GM19395 (cell line): ENCODE results near the gene CCNYL1.

Experiments
- ATAC-seq: cut with Tn5 transposase; IDR thresholded peaks from one replicate; pipeline ENCODE4 v1.9.1; 2021; ENCODE audit warnings: mild to moderate bottlenecking, moderate library complexity; ENCODE audit not compliant: unreplicated experiment

CCNYL1 gene

DNA sequence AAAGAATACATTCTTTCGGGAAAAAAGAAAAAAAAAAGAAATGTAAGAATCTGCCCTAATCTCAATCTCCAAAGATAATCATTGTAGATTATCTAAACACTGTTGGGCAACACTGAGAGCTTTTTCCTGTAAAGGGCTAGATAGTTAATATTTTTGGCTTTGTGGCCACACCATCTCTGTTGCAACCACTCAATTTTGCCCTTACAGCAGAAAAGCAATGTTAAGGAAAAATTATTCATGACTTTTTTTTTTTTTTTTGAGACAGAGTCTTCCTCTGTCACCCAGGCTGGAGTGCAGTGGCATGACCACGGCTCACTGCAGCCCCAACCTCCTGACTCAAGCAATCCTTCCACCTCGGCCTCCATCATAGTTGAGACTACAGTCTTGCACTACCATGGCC is 75.6 kb downstream of the CCNYL1 start:
- no peak for ATAC-seq

DNA sequence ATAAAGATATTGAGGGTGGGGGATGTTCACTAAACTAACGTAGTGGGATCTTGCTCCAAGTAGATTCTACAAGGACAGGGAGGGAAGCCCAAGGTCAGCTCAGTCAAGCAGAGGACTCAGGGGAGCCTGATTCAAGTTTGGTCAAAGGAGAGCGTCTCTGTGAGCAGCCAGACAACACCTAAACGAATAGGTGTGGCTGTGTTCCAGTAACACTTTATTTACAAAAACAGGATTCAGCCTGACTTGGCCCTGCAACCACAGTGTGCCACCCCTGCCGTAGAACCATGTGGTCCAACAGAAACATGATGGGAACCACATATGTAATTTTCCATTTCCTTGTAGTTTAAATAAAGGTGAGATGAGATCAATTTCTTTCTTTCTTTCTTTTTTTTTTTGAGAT is 76.4 kb downstream of the CCNYL1 start:
- ATAC-seq, result no peak

DNA sequence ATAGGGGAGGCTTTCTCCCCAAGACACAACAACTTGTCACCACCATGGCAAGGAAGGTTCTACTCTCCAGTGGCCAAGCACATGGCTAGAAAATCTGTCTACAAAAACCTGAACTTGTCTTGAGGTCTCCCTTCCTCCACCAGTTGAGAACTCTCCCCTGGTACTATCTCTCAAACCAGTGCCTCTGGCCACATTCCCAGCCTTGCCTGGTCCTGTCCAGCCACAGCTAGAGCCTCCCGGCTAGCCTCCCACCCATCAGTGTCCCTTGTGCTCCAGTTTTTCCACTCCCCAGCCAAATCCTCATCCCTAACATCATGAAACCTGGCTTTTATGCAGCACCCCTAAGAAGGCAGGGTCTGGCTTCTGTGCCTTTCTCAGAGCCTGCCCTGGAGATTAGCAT is 79.5 kb downstream of the CCNYL1 start:
- ATAC-seq, result no peak

DNA sequence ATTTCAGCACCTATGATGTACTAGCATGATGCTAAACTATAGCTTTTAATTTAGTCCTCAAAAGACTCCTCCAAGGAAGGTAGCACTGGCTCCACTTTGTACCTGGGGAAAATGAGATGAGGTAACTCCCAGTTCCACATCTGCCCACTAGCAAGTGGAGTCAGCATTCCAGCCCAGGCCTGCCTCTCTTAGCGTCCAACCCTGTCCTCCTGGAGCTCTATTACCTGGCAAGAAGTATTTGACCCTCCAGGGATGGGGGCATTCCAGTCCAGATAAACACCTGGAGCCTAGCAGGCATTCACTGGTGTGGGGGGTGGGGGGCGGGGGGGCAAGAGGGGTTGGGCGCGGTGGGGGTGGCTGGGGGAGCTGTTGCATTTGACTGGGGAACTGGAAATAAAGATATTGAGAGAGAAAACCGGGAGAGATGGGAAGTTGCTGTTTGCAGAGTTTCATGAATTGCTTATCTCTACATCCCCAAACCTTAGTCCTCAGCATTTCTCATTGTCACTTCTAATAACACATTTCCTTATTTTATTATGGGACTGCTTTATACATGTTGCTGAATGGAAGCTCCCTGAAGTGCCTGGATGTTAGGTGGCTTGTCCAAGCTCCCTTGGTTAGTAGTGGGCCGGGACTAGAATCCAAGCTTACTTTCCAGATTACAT is 80.3 kb downstream of the CCNYL1 start:
- no peak for ATAC-seq

DNA sequence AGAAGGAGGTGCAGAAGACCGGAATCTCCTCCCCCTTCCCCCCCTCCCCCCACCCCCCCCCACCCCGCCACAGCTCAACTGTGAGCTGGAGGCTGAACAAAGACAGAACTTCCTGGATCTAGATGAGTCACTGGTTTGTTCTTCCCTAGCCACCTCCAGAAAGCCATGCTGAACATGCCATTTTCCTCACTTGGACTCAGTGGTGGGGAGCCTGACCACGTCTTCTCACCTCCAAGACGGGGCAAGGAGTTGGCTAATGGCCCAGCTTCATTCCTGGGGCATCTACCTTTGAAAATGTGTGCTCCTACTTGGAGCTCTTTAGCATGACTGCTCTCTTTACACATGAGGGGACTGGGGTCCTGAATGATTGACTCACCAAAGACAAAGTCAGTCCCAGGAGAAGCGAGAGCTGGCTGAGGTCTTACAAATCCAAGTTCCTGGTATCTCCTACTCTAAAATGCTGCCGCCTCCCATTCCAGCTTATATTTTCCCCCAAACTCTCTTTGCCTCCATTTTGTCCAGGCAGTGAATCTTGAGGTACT is 80.9 kb downstream of the CCNYL1 start:
- no peak for ATAC-seq

DNA sequence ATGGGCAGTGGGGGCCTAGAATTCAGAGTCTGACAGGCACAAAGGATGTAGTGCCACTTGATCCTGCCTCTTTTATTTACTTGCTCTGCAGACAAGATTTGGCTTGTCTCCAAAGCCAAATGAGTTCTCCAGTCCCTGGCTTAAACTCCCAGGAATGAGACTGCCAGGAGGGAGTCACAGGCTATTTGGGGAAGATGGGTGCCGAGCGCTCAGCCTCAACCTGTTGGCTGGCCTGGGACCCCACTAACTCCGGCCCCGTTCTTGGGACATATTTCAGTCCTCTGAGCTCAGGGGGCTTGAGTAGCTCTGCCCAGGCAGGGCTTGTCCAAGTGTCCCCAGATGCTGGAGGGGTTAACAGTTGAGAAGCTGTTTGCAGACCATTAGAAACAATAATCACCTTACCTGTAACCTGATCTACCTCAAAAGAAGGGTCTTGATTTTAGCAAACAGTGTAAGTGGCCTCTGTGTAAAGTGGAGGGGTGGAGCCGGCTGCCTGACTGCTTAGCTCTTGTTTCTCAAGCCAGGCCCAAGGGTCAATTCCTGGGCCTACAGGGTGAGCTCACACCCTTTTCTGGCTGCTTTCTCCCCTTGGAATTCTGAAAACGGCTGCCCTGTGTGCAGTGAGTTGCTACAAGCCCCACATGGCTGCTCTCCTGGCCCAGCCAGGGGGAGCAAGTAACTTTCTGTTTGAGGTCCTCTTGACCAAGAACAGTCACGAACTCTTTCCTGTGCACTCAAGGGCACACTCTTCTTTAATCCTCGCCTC is 85.3 kb downstream of the CCNYL1 start:
- no peak for ATAC-seq

DNA sequence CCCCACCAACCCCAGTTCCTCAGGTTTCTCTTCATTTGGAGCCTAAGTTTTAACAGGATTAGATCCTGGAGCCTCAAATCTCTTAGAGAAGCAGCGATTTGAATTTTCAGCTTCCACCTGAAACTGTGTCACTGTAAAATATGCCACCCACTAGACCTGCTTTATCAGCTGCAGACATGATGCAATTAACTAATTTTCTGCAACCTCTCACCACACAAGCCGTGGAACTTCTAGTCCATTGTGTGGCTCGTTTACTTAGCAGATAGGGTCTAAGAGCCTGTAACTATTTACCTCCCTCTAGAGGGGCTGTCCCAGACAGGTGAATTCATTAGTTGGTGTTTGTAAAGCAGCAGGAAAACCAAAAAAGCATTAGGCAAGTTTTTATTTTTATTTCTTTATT is 89.8 kb downstream of the CCNYL1 start:
- no peak for ATAC-seq

DNA sequence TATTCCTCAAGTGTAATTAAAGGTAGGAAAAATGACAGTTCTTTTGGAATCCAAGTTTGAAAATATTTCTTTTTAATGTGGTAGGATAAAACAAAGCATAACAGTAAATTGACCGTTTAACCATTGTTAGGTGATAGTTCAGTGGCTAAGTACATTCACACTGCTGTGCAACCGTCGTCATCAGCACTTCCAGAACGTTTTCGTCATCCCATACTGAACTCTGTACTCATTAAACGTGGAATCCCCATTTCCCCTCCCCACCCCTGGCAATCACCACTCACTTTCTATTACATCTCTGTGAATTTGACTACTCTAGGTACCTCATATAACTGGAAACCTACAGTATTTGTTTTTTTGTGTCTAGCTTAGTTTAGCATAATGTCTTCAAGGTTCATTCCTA is 91.2 kb downstream of the CCNYL1 start:
- ATAC-seq, result no peak
